A673 (cell line): ENCODE measurements around the gene DPEP3. TPM values are rescaled to one million over a fixed set of nuclear protein-coding genes. Genes with fewer than 3 reads are reported as not detected.

Experiments used
- BruUV-seq: library from RNA; stranded (reverse); fragments of 400-500 nt; replicated peaks from 2 replicates; lab custom pipeline; 2021; lab: Mats Ljungman, UMichigan
- CTCF ChIA-PET: fragments of 300-600 bp; sonication (Branson Sonifier 250); formaldehyde crosslinking; loops from one replicate; lab custom pipeline; 2022; ENCODE audit warnings: antibody characterized with exemption; lab: Charles Lee
- POLR2A ChIA-PET: fragments of 300-600 bp; sonication (Branson Sonifier 250); formaldehyde crosslinking; loops from one replicate; lab custom pipeline; 2022; ENCODE audit warnings: antibody characterized with exemption; ENCODE audit not compliant: low non-redundant PET; lab: Charles Lee
- DNase-seq: peaks from one replicate; pipeline ENCODE4 v3.0.0-alpha.2; 2015; ENCODE audit warnings: low spot score
- H3K27ac ChIP-seq: fragments of 200-600 bp; sonication (generic); 2 replicates; pipeline ENCODE4 v1.5.1; 2016; ENCODE audit warnings: mixed run types, low read depth, mild to moderate bottlenecking, mixed read lengths, antibody characterized with exemption, low read length; ENCODE audit not compliant: poor library complexity, severe bottlenecking
- H3K27me3 ChIP-seq: fragments of 200-600 bp; sonication (generic); replicated peaks from 2 replicates; pipeline ENCODE4 v1.6.1; 2017; ENCODE audit warnings: mixed run types, low read depth, mild to moderate bottlenecking, mixed read lengths, antibody characterized with exemption, low read length; ENCODE audit not compliant: insufficient read depth, poor library complexity
- H3K36me3 ChIP-seq: fragments of 200-600 bp; sonication (generic); 2 replicates; pipeline ENCODE4 v1.6.1; 2016; ENCODE audit warnings: mixed run types, mild to moderate bottlenecking, mixed read lengths, antibody characterized with exemption, low read length; ENCODE audit not compliant: insufficient read depth, poor library complexity, severe bottlenecking
- H3K4me1 ChIP-seq: fragments of 200-600 bp; sonication (generic); 2 replicates; pipeline ENCODE4 v1.6.1; 2017; ENCODE audit warnings: mixed run types, mild to moderate bottlenecking, mixed read lengths, antibody characterized with exemption, low read length; ENCODE audit not compliant: insufficient read depth, poor library complexity, severe bottlenecking
- H3K4me3 ChIP-seq: fragments of 200-600 bp; sonication (generic); 2 replicates; pipeline ENCODE4 v1.5.1; 2016; ENCODE audit warnings: low read depth, mixed run types, mild to moderate bottlenecking, mixed read lengths, low read length; ENCODE audit not compliant: poor library complexity, severe bottlenecking
- H3K9me3 ChIP-seq: fragments of 200-600 bp; sonication (generic); 2 replicates; pipeline ENCODE4 v1.6.1; 2016; ENCODE audit warnings: mixed run types, low read depth, mild to moderate bottlenecking, mixed read lengths, antibody characterized with exemption, low read length; ENCODE audit not compliant: poor library complexity, severe bottlenecking
- CTCF ChIP-seq: fragments of 300-800, 200-600 bp; sonication (generic); conservative IDR thresholded peaks from 2 replicates; pipeline ENCODE4 v1.5.1; 2017; ENCODE audit warnings: low read depth, mild to moderate bottlenecking, antibody characterized with exemption, low read length, moderate library complexity, mixed read lengths
- EZH2 ChIP-seq: fragments of 200-600 bp; sonication (generic); IDR thresholded peaks from 2 replicates; pipeline ENCODE4 v1.6.1; 2017; ENCODE audit warnings: borderline replicate concordance, low read depth, mild to moderate bottlenecking, mixed read lengths, antibody characterized with exemption, low read length; ENCODE audit not compliant: poor library complexity, severe bottlenecking
- intact Hi-C: fragments of 100-400 bp; cut with micrococcal nuclease; formaldehyde crosslinking; loops from one replicate; pipeline ENCODE4 v1.10.0; 2022; ENCODE audit not compliant: unreplicated experiment
- total RNA-seq: library from RNA; stranded (reverse); gene quantifications from 2 replicates; pipeline ENCODE4 v1.2.3, GENCODE V29; 2021

Gene DPEP3
- total RNA-seq, 1 experiment from 2014 or later, result not detected

GRCh38 chr16:67948015-67948414, 32.3 kb downstream of the DPEP3 start:
- H3K36me3 ChIP-seq, result peaks cover 43% of the 10 kb centered on the region
- TF ChIP-seq CTCF (no peak), EZH2 (no peak)
- ChIA-PET POLR2A (no interaction called here), CTCF (no interaction called here)
- no peak for DNase-seq
- no peak overlapping the region for H3K27ac ChIP-seq
- no peaks in the 10 kb centered on the region for H3K4me1 ChIP-seq
- no peaks in the 10 kb centered on the region for H3K9me3 ChIP-seq
- no peak overlapping the region for H3K4me3 ChIP-seq
- no peaks in the 10 kb centered on the region for H3K27me3 ChIP-seq
- no TSS peak for BruUV-seq
- intact Hi-C loops, result no loop called here

GRCh38 chr16:67946966-67947558, 33.2 kb downstream of the DPEP3 start:
- ChIA-PET POLR2A (interaction anchor here (0.7 kb wide), 2 partner anchors 8 to 12 kb away, joined by 3 to 5 read pairs; no protein-coding TSS in a partner anchor), CTCF (no interaction called here)
- intact Hi-C loops, result no loop called here
- H3K36me3 ChIP-seq, result peaks cover 47% of the 10 kb centered on the region
- TF ChIP-seq EZH2 (no peak), CTCF (no peak)
- no peaks in the 10 kb centered on the region for H3K27me3 ChIP-seq
- no peak overlapping the region for H3K4me3 ChIP-seq
- no TSS peak for BruUV-seq
- H3K9me3 ChIP-seq, result no peaks in the 10 kb centered on the region
- no peak for DNase-seq
- H3K27ac ChIP-seq, result no peak overlapping the region
- H3K4me1 ChIP-seq, result no peaks in the 10 kb centered on the region

DNA sequence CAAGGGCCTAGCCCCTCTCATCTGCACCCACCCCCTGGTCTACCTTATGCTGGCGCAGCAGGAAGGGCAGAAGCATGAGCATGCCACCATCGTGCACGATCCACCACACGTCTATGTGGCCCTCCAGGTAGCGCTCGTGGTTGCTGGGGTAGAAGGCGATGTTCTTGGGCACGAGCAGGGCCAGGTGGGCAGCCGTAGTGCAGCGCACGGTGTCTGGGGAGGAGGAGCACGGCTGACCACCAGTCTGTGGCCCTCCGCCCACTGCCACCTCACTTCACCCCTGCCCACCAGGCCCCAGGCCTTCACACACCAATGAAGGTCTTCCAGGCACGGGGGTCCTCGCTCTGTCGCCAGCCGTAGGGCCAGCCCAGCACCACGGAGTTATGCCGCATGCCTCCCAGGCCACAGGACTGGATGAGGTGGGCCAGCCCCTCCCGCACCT, 34.1 kb downstream of the DPEP3 start:
- CTCF ChIA-PET, result no interaction called here

More for the DNA sequence above, 34.1 kb downstream of the DPEP3 start:
- BruUV-seq, result no TSS peak
- intact Hi-C loops, result no loop called here
- no peak overlapping the region for H3K4me3 ChIP-seq
- no peaks in the 10 kb centered on the region for H3K27me3 ChIP-seq
- POLR2A ChIA-PET, result interaction anchor here (0.7 kb wide), 2 partner anchors 9 to 13 kb away, joined by 3 to 5 read pairs; no protein-coding TSS in a partner anchor
- peaks cover 42% of the 10 kb centered on the region for H3K36me3 ChIP-seq
- H3K9me3 ChIP-seq, result no peaks in the 10 kb centered on the region
- DNase-seq, result no peak
- H3K4me1 ChIP-seq, result no peaks in the 10 kb centered on the region
- TF ChIP-seq EZH2 (no peak), CTCF (no peak)
- H3K27ac ChIP-seq, result no peak overlapping the region
